IMR-90 (cell line): ENCODE data around the gene TOGARAM2.

Experiments
- BHLHE40 ChIP-seq: fragments of 150-350 bp; IDR thresholded peaks from 2 replicates; pipeline ENCODE4 v1.6.1; 2016; ENCODE audit warnings: mild to moderate bottlenecking, low read depth, low read length
- CHD1 ChIP-seq: IDR thresholded peaks from 2 replicates; pipeline ENCODE4 v1.6.1; 2012; ENCODE audit warnings: low read depth, low read length, improper control_type of control experiment
- ELK1 ChIP-seq: fragments of 150-350 bp; IDR thresholded peaks from 2 replicates; pipeline ENCODE4 v1.6.1; 2016; ENCODE audit warnings: low read depth, mild to moderate bottlenecking, low read length, moderate library complexity, borderline replicate concordance
- MAFK ChIP-seq: IDR thresholded peaks from 2 replicates; pipeline ENCODE4 v1.6.1; 2012; ENCODE audit warnings: low read depth, low read length, improper control_type of control experiment
- MAZ ChIP-seq: IDR thresholded peaks from 2 replicates; pipeline ENCODE4 v1.6.1; 2012; ENCODE audit warnings: low read depth, mild to moderate bottlenecking, low read length, improper control_type of control experiment, moderate library complexity, borderline replicate concordance
- POLR2A ChIP-seq: IDR thresholded peaks from 2 replicates; pipeline ENCODE4 v1.6.1; 2012; ENCODE audit warnings: mild to moderate bottlenecking, low read depth, low read length
- RFX5 ChIP-seq: IDR thresholded peaks from 2 replicates; pipeline ENCODE4 v1.8.0; 2012; ENCODE audit warnings: low read depth, mild to moderate bottlenecking, low read length, moderate library complexity
- TF ChIP-seq, protein P1 (sequence below): conservative IDR thresholded peaks from 2 replicates; pipeline ENCODE4 v1.5.1; 2012; ENCODE audit warnings: mild to moderate bottlenecking, low read depth, low read length, improper control_type of control experiment

GRCh38 chr2:29072251-29072650, 91.2 kb downstream of the TOGARAM2 start:
- TF ChIP-seq BHLHE40, result no peak
- TF ChIP-seq RFX5, result no peak
- no peak for TF ChIP-seq MAZ
- TF ChIP-seq, protein P1, sequence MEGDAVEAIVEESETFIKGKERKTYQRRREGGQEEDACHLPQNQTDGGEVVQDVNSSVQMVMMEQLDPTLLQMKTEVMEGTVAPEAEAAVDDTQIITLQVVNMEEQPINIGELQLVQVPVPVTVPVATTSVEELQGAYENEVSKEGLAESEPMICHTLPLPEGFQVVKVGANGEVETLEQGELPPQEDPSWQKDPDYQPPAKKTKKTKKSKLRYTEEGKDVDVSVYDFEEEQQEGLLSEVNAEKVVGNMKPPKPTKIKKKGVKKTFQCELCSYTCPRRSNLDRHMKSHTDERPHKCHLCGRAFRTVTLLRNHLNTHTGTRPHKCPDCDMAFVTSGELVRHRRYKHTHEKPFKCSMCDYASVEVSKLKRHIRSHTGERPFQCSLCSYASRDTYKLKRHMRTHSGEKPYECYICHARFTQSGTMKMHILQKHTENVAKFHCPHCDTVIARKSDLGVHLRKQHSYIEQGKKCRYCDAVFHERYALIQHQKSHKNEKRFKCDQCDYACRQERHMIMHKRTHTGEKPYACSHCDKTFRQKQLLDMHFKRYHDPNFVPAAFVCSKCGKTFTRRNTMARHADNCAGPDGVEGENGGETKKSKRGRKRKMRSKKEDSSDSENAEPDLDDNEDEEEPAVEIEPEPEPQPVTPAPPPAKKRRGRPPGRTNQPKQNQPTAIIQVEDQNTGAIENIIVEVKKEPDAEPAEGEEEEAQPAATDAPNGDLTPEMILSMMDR, result no peak
- no peak for TF ChIP-seq MAFK
- TF ChIP-seq POLR2A, result no peak
- no peak for TF ChIP-seq CHD1
- TF ChIP-seq ELK1, result no peak
